ENCODE data around the gene CLASP2. TPM values are rescaled to one million over a fixed set of nuclear protein-coding genes. Genes with fewer than 3 reads are reported as not detected.
"Not testable (repeated sequence)": the region's sequence is repeated elsewhere in the genome, so short reads cannot be mapped to it uniquely, and the experiment has no call there.

The CLASP2 gene
- total RNA-seq, 1 experiment from 2014 or later: 45.2 TPM

GRCh38 chr3:33663042-33663441, 55.0 kb downstream of the CLASP2 start:
- DNase-seq: no peak
- no peaks in the 10 kb centered on the region for H3K36me3 ChIP-seq
- H3K27ac ChIP-seq: no peak overlapping the region
- no peaks in the 10 kb centered on the region for H3K9me3 ChIP-seq (replicated peaks)
- no peaks in the 10 kb centered on the region for H3K27me3 ChIP-seq
- H3K4me1 ChIP-seq: peaks cover 14% of the 10 kb centered on the region; the same call in 1 of the 2 replicates
- H3K4me3 ChIP-seq: no peak overlapping the region

GRCh38 chr3:33659856-33660434, 58.1 kb downstream of the CLASP2 start:
- Histone ChIP-seq H3K27ac (peak overlapping the region; percentile 96), H3K36me3 (no peaks in the 10 kb centered on the region), H3K4me1 (peaks cover 18% of the 10 kb centered on the region; the same call in 1 of the 2 replicates), H3K4me3 (peak overlapping the region; percentile 58), H3K9me3 (replicated peaks) (no peaks in the 10 kb centered on the region), H3K27me3 (no peaks in the 10 kb centered on the region)
- no peak for DNase-seq

GRCh38 chr3:33658991-33659848, 58.8 kb downstream of the CLASP2 start:
- DNase-seq: peak; percentile 79 to 85
- Histone ChIP-seq H3K4me3 (peak overlapping the region; percentile 58), H3K36me3 (no peaks in the 10 kb centered on the region), H3K4me1 (peaks cover 18% of the 10 kb centered on the region; the same call in 1 of the 2 replicates), H3K27ac (peak overlapping the region; percentile 96), H3K9me3 (replicated peaks) (no peaks in the 10 kb centered on the region), H3K27me3 (no peaks in the 10 kb centered on the region)

- DNase-seq: no peak
- H3K4me3 ChIP-seq: peak overlapping the region; percentile 58
- H3K27ac ChIP-seq: peak overlapping the region; percentile 96
- H3K4me1 ChIP-seq: peaks cover 15% of the 10 kb centered on the region
- no peaks in the 10 kb centered on the region for H3K36me3 ChIP-seq
- no peaks in the 10 kb centered on the region for H3K9me3 ChIP-seq (replicated peaks)
- H3K27me3 ChIP-seq: no peaks in the 10 kb centered on the region
Observed at GRCh38 chr3:33658621-33658990, 59.4 kb downstream of the CLASP2 start.

GRCh38 chr3:33658039-33658438, 60.0 kb downstream of the CLASP2 start:
- H3K27ac ChIP-seq: no peak overlapping the region
- peaks cover 17% of the 10 kb centered on the region for H3K4me1 ChIP-seq
- no peaks in the 10 kb centered on the region for H3K9me3 ChIP-seq (replicated peaks)
- no peak for DNase-seq
- H3K27me3 ChIP-seq: no peaks in the 10 kb centered on the region
- no peak overlapping the region for H3K4me3 ChIP-seq
- no peaks in the 10 kb centered on the region for H3K36me3 ChIP-seq

- Histone ChIP-seq H3K27ac (peak overlapping the region; percentile 39), H3K27me3 (no peaks in the 10 kb centered on the region), H3K4me1 (peaks cover 24% of the 10 kb centered on the region), H3K9me3 (replicated peaks) (no peaks in the 10 kb centered on the region), H3K36me3 (no peaks in the 10 kb centered on the region), H3K4me3 (no peak overlapping the region)
- peak; percentile 62 to 85 for DNase-seq
Observed at GRCh38 chr3:33652736-33653135, 65.3 kb downstream of the CLASP2 start.

- H3K4me1 ChIP-seq: peaks cover 23% of the 10 kb centered on the region
- H3K27ac ChIP-seq; H3K36me3 ChIP-seq; DNase-seq; H3K4me3 ChIP-seq; H3K9me3 ChIP-seq (replicated peaks); H3K27me3 ChIP-seq: not testable (repeated sequence)
Observed at GRCh38 chr3:33651101-33651500, 67.0 kb downstream of the CLASP2 start.

- Histone ChIP-seq H3K9me3 (replicated peaks) (no peaks in the 10 kb centered on the region), H3K4me3 (no peak overlapping the region), H3K27me3 (no peaks in the 10 kb centered on the region), H3K27ac (no peak overlapping the region), H3K4me1 (peaks cover 23% of the 10 kb centered on the region), H3K36me3 (no peaks in the 10 kb centered on the region)
- DNase-seq: no peak
Observed at GRCh38 chr3:33650495-33650894, 67.6 kb downstream of the CLASP2 start.

GRCh38 chr3:33648793-33649192, 69.3 kb downstream of the CLASP2 start:
- Histone ChIP-seq H3K27ac (no peak overlapping the region), H3K4me3 (no peak overlapping the region), H3K9me3 (replicated peaks) (no peaks in the 10 kb centered on the region), H3K27me3 (no peaks in the 10 kb centered on the region), H3K36me3 (no peaks in the 10 kb centered on the region), H3K4me1 (peaks cover 23% of the 10 kb centered on the region)
- no peak for DNase-seq

- H3K27ac ChIP-seq: no peak overlapping the region
- no peaks in the 10 kb centered on the region for H3K27me3 ChIP-seq
- no peaks in the 10 kb centered on the region for H3K9me3 ChIP-seq (replicated peaks)
- 0 out of 2 replicates have a peak, but pooled peaks cover 4% of the 10 kb centered on the region for H3K4me1 ChIP-seq
- H3K4me3 ChIP-seq: no peak overlapping the region
- DNase-seq: no peak
- H3K36me3 ChIP-seq: no peaks in the 10 kb centered on the region
Observed at GRCh38 chr3:33646406-33646805, 71.6 kb downstream of the CLASP2 start.

GRCh38 chr3:33645060-33645647, 72.9 kb downstream of the CLASP2 start:
- no peaks in the 10 kb centered on the region for H3K9me3 ChIP-seq (replicated peaks)
- H3K4me3 ChIP-seq: peak overlapping the region; percentile 57
- H3K27me3 ChIP-seq: no peaks in the 10 kb centered on the region
- peak; percentile 22 to 31 for DNase-seq
- no peaks in the 10 kb centered on the region for H3K36me3 ChIP-seq
- 0 out of 2 replicates have a peak, but pooled peaks cover 4% of the 10 kb centered on the region for H3K4me1 ChIP-seq
- H3K27ac ChIP-seq: peak overlapping the region; percentile 21; the same call in 1 of the 2 replicates

- 0 out of 2 replicates have a peak, but pooled peaks cover 2% of the 10 kb centered on the region for H3K4me1 ChIP-seq
- no peaks in the 10 kb centered on the region for H3K9me3 ChIP-seq (replicated peaks)
- H3K4me3 ChIP-seq: no peak overlapping the region
- no peak for DNase-seq
- no peaks in the 10 kb centered on the region for H3K27me3 ChIP-seq
- no peaks in the 10 kb centered on the region for H3K36me3 ChIP-seq
- no peak overlapping the region for H3K27ac ChIP-seq
Observed at GRCh38 chr3:33644582-33644981, 73.5 kb downstream of the CLASP2 start.

- no peak overlapping the region for H3K4me3 ChIP-seq
- no peak for DNase-seq
- H3K9me3 ChIP-seq (replicated peaks): no peaks in the 10 kb centered on the region
- H3K4me1 ChIP-seq: no peaks in the 10 kb centered on the region
- no peaks in the 10 kb centered on the region for H3K27me3 ChIP-seq
- H3K36me3 ChIP-seq: no peaks in the 10 kb centered on the region
- no peak overlapping the region for H3K27ac ChIP-seq
Observed at GRCh38 chr3:33642806-33643205, 75.2 kb downstream of the CLASP2 start.

- H3K9me3 ChIP-seq (replicated peaks): no peaks in the 10 kb centered on the region
- no peak overlapping the region for H3K27ac ChIP-seq
- H3K27me3 ChIP-seq: no peaks in the 10 kb centered on the region
- H3K4me3 ChIP-seq: no peak overlapping the region
- no peaks in the 10 kb centered on the region for H3K4me1 ChIP-seq
- no peaks in the 10 kb centered on the region for H3K36me3 ChIP-seq
- no peak for DNase-seq
Observed at GRCh38 chr3:33639889-33640288, 78.2 kb downstream of the CLASP2 start.

- Histone ChIP-seq H3K27me3 (no peaks in the 10 kb centered on the region), H3K27ac (no peak overlapping the region), H3K9me3 (replicated peaks) (no peaks in the 10 kb centered on the region), H3K36me3 (no peaks in the 10 kb centered on the region), H3K4me3 (no peak overlapping the region), H3K4me1 (no peaks in the 10 kb centered on the region)
- no peak for DNase-seq
Observed at GRCh38 chr3:33637482-33637881, 80.6 kb downstream of the CLASP2 start.
